ENCODE measurements around the gene ATF6. TPM values are rescaled to one million over a fixed set of nuclear protein-coding genes. Genes with fewer than 3 reads are reported as not detected.

ATF6 gene
- total RNA-seq, 1 donor from 2014 or later: 28.0 TPM

GRCh38 chr1:161770250-161770649, 4.1 kb downstream of the ATF6 start:
- DNase-seq (ENCODE audit: low spot score in 2 of 2, unreplicated experiment in 2 of 2): no peak
- TF ChIP-seq CTCF (IDR thresholded peaks at IDR 0.05; ENCODE audit: unreplicated experiment): no peak
- Mint-ChIP-seq H3K27ac (no peak overlapping the region), H3K9me3 (no peaks in the 10 kb centered on the region), H3K4me1 (peaks cover 15% of the 10 kb centered on the region), H3K36me3 (no peaks in the 10 kb centered on the region), H3K27me3 (ENCODE audit: low read depth) (no peaks in the 10 kb centered on the region), H3K4me3 (no peak overlapping the region)

DNA sequence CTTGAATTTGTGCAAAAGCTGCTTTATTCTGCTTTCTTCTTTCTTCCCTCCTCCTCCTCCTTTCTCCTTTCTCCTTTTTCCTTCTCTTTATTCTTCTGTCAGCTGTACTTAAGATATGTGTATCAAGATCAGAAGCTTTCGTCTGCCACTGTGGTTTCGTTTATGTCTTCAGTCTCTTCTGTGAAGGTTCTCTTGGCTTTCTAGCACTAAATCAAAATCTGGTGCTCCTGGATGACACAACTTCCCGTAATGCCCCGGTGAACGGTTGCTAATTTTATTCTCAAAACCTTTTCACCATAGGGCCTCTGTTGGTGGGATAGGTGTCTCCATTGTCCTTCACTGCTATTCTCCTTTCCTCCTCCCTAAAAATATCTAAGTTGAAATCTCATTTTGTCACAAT, 5.0 kb downstream of the ATF6 start:
- Mint-ChIP-seq H3K36me3 (no peaks in the 10 kb centered on the region), H3K4me3 (no peak overlapping the region), H3K27me3 (ENCODE audit: low read depth) (no peaks in the 10 kb centered on the region), H3K27ac (no peak overlapping the region), H3K9me3 (no peaks in the 10 kb centered on the region), H3K4me1 (peaks cover 15% of the 10 kb centered on the region)
- no peak for TF ChIP-seq CTCF (IDR thresholded peaks at IDR 0.05; ENCODE audit: unreplicated experiment)
- DNase-seq (ENCODE audit: low spot score in 2 of 2, unreplicated experiment in 2 of 2): no peak

GRCh38 chr1:161771973-161772372, 5.9 kb downstream of the ATF6 start:
- H3K4me3 Mint-ChIP-seq: no peak overlapping the region
- no peaks in the 10 kb centered on the region for H3K9me3 Mint-ChIP-seq
- DNase-seq (ENCODE audit: low spot score in 2 of 2, unreplicated experiment in 2 of 2): no peak
- peaks cover 9% of the 10 kb centered on the region for H3K4me1 Mint-ChIP-seq
- H3K27ac Mint-ChIP-seq: no peak overlapping the region
- no peaks in the 10 kb centered on the region for H3K36me3 Mint-ChIP-seq
- TF ChIP-seq CTCF (IDR thresholded peaks at IDR 0.05; ENCODE audit: unreplicated experiment): no peak
- H3K27me3 Mint-ChIP-seq (ENCODE audit: low read depth): no peaks in the 10 kb centered on the region

DNA sequence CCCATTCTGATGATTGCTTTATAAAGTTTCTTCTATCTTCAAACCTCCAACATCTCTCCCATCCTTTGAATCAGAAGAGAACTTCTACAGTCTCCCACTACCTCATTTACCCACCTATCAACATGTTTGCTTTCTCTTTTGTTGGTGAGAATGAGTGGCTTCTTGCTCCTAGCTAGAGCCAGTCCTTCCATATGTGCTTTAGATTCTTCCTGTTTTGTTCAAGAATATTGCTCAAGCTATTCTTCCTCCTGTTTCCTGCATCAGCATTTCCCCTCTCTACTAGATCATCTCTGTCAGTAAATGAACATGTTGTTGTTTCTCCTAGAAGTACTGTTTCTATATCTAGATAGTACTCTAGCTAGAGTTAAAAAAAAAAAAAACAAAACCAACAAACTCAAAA, 6.3 kb downstream of the ATF6 start:
- Mint-ChIP-seq H3K27me3 (ENCODE audit: low read depth) (no peaks in the 10 kb centered on the region), H3K4me1 (peaks cover 5% of the 10 kb centered on the region), H3K9me3 (no peaks in the 10 kb centered on the region), H3K27ac (no peak overlapping the region), H3K4me3 (no peak overlapping the region), H3K36me3 (no peaks in the 10 kb centered on the region)
- no peak for DNase-seq (ENCODE audit: low spot score in 2 of 2, unreplicated experiment in 2 of 2)
- no peak for TF ChIP-seq CTCF (IDR thresholded peaks at IDR 0.05; ENCODE audit: unreplicated experiment)

GRCh38 chr1:161773791-161774190, 7.7 kb downstream of the ATF6 start:
- Mint-ChIP-seq H3K4me1 (no peaks in the 10 kb centered on the region), H3K36me3 (no peaks in the 10 kb centered on the region), H3K4me3 (no peak overlapping the region), H3K27ac (no peak overlapping the region), H3K27me3 (ENCODE audit: low read depth) (no peaks in the 10 kb centered on the region), H3K9me3 (no peaks in the 10 kb centered on the region)
- TF ChIP-seq CTCF (IDR thresholded peaks at IDR 0.05; ENCODE audit: unreplicated experiment): no peak
- DNase-seq (ENCODE audit: low spot score in 2 of 2, unreplicated experiment in 2 of 2): no peak

DNA sequence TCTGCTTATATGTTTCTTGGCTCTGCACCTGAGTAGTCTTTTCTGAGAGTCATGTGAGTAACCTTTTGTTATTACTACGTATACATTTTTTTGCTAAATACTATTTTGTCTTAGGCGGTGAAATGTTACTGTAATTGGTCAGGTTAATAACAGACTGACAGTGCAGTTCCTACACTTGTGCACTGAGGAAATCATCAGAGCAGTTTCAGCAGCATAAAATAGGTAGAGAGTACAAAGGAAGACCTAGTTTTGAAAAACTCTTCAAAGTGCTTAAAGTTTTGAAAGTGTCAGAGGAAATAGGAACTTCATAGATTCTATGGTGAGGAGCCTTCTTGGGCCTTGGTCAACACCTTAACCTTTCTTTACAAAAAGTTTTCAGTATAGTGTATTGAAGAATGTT, 11.1 kb downstream of the ATF6 start:
- no peaks in the 10 kb centered on the region for H3K9me3 Mint-ChIP-seq
- no peak overlapping the region for H3K4me3 Mint-ChIP-seq
- H3K27me3 Mint-ChIP-seq (ENCODE audit: low read depth): no peaks in the 10 kb centered on the region
- no peaks in the 10 kb centered on the region for H3K4me1 Mint-ChIP-seq
- no peak for DNase-seq (ENCODE audit: low spot score in 2 of 2, unreplicated experiment in 2 of 2)
- TF ChIP-seq CTCF (IDR thresholded peaks at IDR 0.05; ENCODE audit: unreplicated experiment): no peak
- H3K27ac Mint-ChIP-seq: no peak overlapping the region
- no peaks in the 10 kb centered on the region for H3K36me3 Mint-ChIP-seq
